K562 treated with DMSO at 1 percent for 12 hours (cell line): ENCODE data around the gene SLC11A1. TPM values are rescaled to one million over a fixed set of nuclear protein-coding genes. Genes with fewer than 3 reads are reported as not detected.

ENCODE experiments used
- total RNA-seq: library from RNA; unstranded; fragments of 300-600 nt; gene quantifications from 2 replicates; pipeline ENCODE4 v1.2.3, GENCODE V29; 2022; ENCODE audit not compliant: insufficient read depth

Gene SLC11A1, protein sequence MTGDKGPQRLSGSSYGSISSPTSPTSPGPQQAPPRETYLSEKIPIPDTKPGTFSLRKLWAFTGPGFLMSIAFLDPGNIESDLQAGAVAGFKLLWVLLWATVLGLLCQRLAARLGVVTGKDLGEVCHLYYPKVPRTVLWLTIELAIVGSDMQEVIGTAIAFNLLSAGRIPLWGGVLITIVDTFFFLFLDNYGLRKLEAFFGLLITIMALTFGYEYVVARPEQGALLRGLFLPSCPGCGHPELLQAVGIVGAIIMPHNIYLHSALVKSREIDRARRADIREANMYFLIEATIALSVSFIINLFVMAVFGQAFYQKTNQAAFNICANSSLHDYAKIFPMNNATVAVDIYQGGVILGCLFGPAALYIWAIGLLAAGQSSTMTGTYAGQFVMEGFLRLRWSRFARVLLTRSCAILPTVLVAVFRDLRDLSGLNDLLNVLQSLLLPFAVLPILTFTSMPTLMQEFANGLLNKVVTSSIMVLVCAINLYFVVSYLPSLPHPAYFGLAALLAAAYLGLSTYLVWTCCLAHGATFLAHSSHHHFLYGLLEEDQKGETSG
- total RNA-seq, result 0.33 and 0.70 TPM in 2 replicates

GRCh38 chr2:218381916-218382366, at the start of gene SLC11A1:
Gene SLC11A1, plus strand, starts transcription at chr2:218382273. Its CDS starts 96 bp downstream, at chr2:218382369.

GRCh38 chr2:218399391-218400166, 17.5 kb downstream of the SLC11A1 start, which contains the start of gene CTDSP1:
Gene CTDSP1, plus strand, starts transcription at chr2:218399868. Its CDS starts 223 bp downstream, at chr2:218400091.

DNA sequence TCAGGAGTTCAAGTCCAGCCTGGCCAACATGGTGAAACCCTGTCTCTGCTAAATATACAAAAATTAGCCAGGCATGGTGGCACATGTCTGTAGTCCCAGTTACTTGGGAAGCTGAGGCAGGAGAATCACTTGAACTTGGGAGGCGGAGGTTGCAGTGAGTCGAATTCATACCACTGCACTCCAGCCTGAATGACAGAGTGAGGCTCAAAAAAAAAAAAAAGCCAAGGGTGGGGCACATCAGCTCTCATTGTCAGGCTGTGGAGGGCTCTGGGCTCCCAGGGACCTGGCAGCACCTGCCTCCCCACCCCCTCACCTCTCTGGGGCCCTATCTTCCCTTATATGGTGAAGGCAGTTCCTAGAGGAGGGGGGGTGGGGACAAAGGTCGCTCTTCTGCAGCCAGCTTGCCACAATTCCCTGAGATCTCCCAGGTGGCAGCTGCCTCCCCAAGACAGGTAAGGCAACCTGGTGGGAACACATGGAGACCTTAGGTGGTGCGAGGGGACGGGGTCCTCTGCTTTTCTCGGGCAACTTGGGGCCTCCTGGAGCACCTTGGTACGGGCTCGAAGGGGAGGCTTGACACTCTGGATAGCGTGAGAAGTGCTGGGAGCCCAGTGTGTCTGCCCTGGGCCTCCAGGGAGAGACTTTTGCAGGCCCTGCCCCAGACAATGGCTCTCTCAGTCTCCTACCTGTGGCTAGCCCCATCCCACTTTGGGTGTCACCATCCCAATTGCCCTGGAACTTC, 36.8 kb downstream of the SLC11A1 start, which contains the start of gene VIL1:
VIL1 (plus strand) TSS at position 407 of the 742 bp plus-strand sequence. CDS start 4,656 bp downstream, outside the sequence.

Other genes starting within 250 kb of the SLC11A1 start
- not detected in 2 replicates for gene CXCR1, start 215.3 kb upstream of the SLC11A1 start, total RNA-seq
- 98.8 and 151 TPM in 2 replicates for gene ARPC2, start 165.1 kb upstream of the SLC11A1 start, total RNA-seq
- not detected in 2 replicates for gene GPBAR1, start 121.3 kb upstream of the SLC11A1 start, total RNA-seq
- gene AAMP, start 112.1 kb upstream of the SLC11A1 start, total RNA-seq, result 83.8 and 109 TPM in 2 replicates
- gene PNKD, start 111.8 kb upstream of the SLC11A1 start, total RNA-seq, result 49.2 and 57.8 TPM in 2 replicates
- 51.8 and 76.5 TPM in 2 replicates for gene TMBIM1, start 89.8 kb upstream of the SLC11A1 start, total RNA-seq
- 0.35 and 0.78 TPM in 2 replicates for gene CATIP, start 25.4 kb upstream of the SLC11A1 start, total RNA-seq
- 51.0 and 69.0 TPM in 2 replicates for gene CTDSP1, start 17.6 kb downstream of the SLC11A1 start, total RNA-seq
- 0.65 and 0.74 TPM in 2 replicates for gene VIL1, start 36.9 kb downstream of the SLC11A1 start, total RNA-seq
- gene USP37, start 186.1 kb downstream of the SLC11A1 start, total RNA-seq, result 0.68 and 4.9 TPM in 2 replicates
- gene CNOT9, start 186.6 kb downstream of the SLC11A1 start, total RNA-seq, result 8.1 and 30.9 TPM in 2 replicates
- gene PLCD4, start 225.6 kb downstream of the SLC11A1 start, total RNA-seq, result 0.31 TPM in 1 of 2 replicates, not detected in the other